Dermis microvascular lymphatic vessel endothelial cell (primary cell): ENCODE data around the gene AGT. TPM values are rescaled to one million over a fixed set of nuclear protein-coding genes. Genes with fewer than 3 reads are reported as not detected.
"Not testable (repeated sequence)": the region's sequence is repeated elsewhere in the genome, so short reads cannot be mapped to it uniquely, and the experiment has no call there.

Experiments used
- DNase-seq, 2 donors: peaks; one replicate each; pipeline versions ENCODE4 v3.0.0 to v3.0.0-alpha.2; 2010; ENCODE audit warnings: low read depth in 2 of 2
- total RNA-seq: library from RNA; depleted of rRNA; stranded (reverse); fragments of >200 nt; gene quantifications from 2 replicates; pipeline ENCODE4 v1.2.1, GENCODE V29; 2014

Gene AGT
- total RNA-seq, 1 donor from 2014 or later, result not detected

- no peak for DNase-seq
These were observed 5.9 kb downstream of the AGT start for GRCh38 chr1:230707732-230708630.

GRCh38 chr1:230706887-230707731 is 6.8 kb downstream of the AGT start:
- DNase-seq, result no peak

- no peak for DNase-seq
These were observed 7.8 kb downstream of the AGT start for GRCh38 chr1:230706020-230706699.

GRCh38 chr1:230705289-230706019 is 8.5 kb downstream of the AGT start:
- DNase-seq, result no peak

- no peak for DNase-seq
These were observed 9.1 kb downstream of the AGT start for GRCh38 chr1:230704830-230705229.

- DNase-seq, result no peak
These were observed 10.1 kb downstream of the AGT start for GRCh38 chr1:230703679-230704385.

- no peak for DNase-seq
These were observed 10.8 kb downstream of the AGT start for GRCh38 chr1:230702934-230703678.

- no peak for DNase-seq
These were observed 11.8 kb downstream of the AGT start for GRCh38 chr1:230701895-230702768.

GRCh38 chr1:230701434-230701833 is 12.5 kb downstream of the AGT start:
- DNase-seq, result no peak

- DNase-seq, result no peak
These were observed 13.8 kb downstream of the AGT start for GRCh38 chr1:230700132-230700531.

- no peak for DNase-seq
These were observed 14.2 kb downstream of the AGT start for GRCh38 chr1:230699716-230700115.

GRCh38 chr1:230698964-230699363 is 15.0 kb downstream of the AGT start:
- DNase-seq, result not testable (repeated sequence)

GRCh38 chr1:230698130-230698529 is 15.8 kb downstream of the AGT start:
- no peak for DNase-seq

GRCh38 chr1:230696722-230697437 is 17.0 kb downstream of the AGT start:
- DNase-seq, result no peak

GRCh38 chr1:230696218-230696617 is 17.7 kb downstream of the AGT start:
- DNase-seq, result no peak

- no peak for DNase-seq
These were observed 18.9 kb downstream of the AGT start for GRCh38 chr1:230694991-230695390.

- no peak for DNase-seq
These were observed 19.5 kb downstream of the AGT start for GRCh38 chr1:230694464-230694863.

- DNase-seq, result no peak
These were observed 20.1 kb downstream of the AGT start for GRCh38 chr1:230693777-230694176.
